Lower lobe of right lung (tissue), 2 donors: ENCODE results near the gene PCLO. TPM values are rescaled to one million over a fixed set of nuclear protein-coding genes. Genes with fewer than 3 reads are reported as not detected.

Experiments
- ATAC-seq, 2 donors: fragments of 200-7000 bp; cut with Tn5 transposase; one replicate each; pipeline ENCODE4 v1.9.1; 2020 to 2022; ENCODE audit warnings: mild to moderate bottlenecking in 2 of 2, moderate library complexity in 2 of 2
- DNase-seq: peaks from one replicate; pipeline ENCODE4 v3.0.0-alpha.2; 2020
- H3K27ac ChIP-seq: fragments of 200-600 bp; one replicate; pipeline ENCODE4 v1.8.0; 2022
- H3K27me3 ChIP-seq: fragments of 200-600 bp; one replicate; pipeline ENCODE4 v1.8.0; 2022; ENCODE audit warnings: low read depth
- H3K36me3 ChIP-seq: fragments of 200-600 bp; one replicate; pipeline ENCODE4 v1.8.0; 2022; ENCODE audit warnings: mild to moderate bottlenecking
- H3K4me1 ChIP-seq: fragments of 200-600 bp; one replicate; pipeline ENCODE4 v1.8.0; 2022
- H3K4me3 ChIP-seq: fragments of 200-600 bp; one replicate; pipeline ENCODE4 v1.8.0; 2022; ENCODE audit warnings: mild to moderate bottlenecking
- H3K9me3 ChIP-seq: fragments of 200-600 bp; one replicate; pipeline ENCODE4 v1.8.0; 2022
- CTCF ChIP-seq: fragments of 200-600 bp; IDR thresholded peaks from one replicate; pipeline ENCODE4 v1.8.0; 2022; ENCODE audit warnings: antibody characterized with exemption, mild to moderate bottlenecking
- intact Hi-C: fragments of 100-400 bp; cut with DNase I; formaldehyde crosslinking; loops from one replicate; pipeline ENCODE4 v1.11.0; 2022
- total RNA-seq: library from RNA; stranded (reverse); fragmentation: NEBNext Ultra II Directional; extraction: Animal tissue kit (Norgen Biotek cat#: 25700); gene quantifications from one replicate; pipeline ENCODE4 v1.2.1, GENCODE V29; 2021
- donor health status: DM: no; HTN: yes; CAD: no; lungs with severe emphysema.

PCLO gene
- total RNA-seq, 1 donor from 2014 or later, result 2.9 TPM

- Histone ChIP-seq H3K4me3 (no peak overlapping the region), H3K4me1 (no peaks in the 10 kb centered on the region), H3K27me3 (no peaks in the 10 kb centered on the region), H3K27ac (no peak overlapping the region), H3K36me3 (no peaks in the 10 kb centered on the region), H3K9me3 (no peaks in the 10 kb centered on the region)
- DNase-seq, result no peak
- intact Hi-C loops, result no loop called here
- no peak for TF ChIP-seq CTCF
- peak; percentile 25 to 65 for ATAC-seq
Observed at GRCh38 chr7:82964150-82964882, 198.4 kb downstream of the PCLO start.

- Histone ChIP-seq H3K27me3 (no peaks in the 10 kb centered on the region), H3K27ac (no peak overlapping the region), H3K9me3 (no peaks in the 10 kb centered on the region), H3K4me3 (no peak overlapping the region), H3K36me3 (no peaks in the 10 kb centered on the region), H3K4me1 (no peaks in the 10 kb centered on the region)
- no peak for ATAC-seq
- intact Hi-C loops, result no loop called here
- no peak for TF ChIP-seq CTCF
- no peak for DNase-seq
Observed at GRCh38 chr7:82961240-82961639, 201.4 kb downstream of the PCLO start.

GRCh38 chr7:82959528-82959927 lies 203.2 kb downstream of the PCLO start:
- intact Hi-C loops, result no loop called here
- H3K4me1 ChIP-seq, result no peaks in the 10 kb centered on the region
- TF ChIP-seq CTCF, result no peak
- DNase-seq (no peak), ATAC-seq (peak; percentile 34 to 42)
- no peaks in the 10 kb centered on the region for H3K9me3 ChIP-seq
- no peaks in the 10 kb centered on the region for H3K36me3 ChIP-seq
- no peak overlapping the region for H3K27ac ChIP-seq
- no peak overlapping the region for H3K4me3 ChIP-seq
- H3K27me3 ChIP-seq, result no peaks in the 10 kb centered on the region

GRCh38 chr7:82957521-82957920 lies 205.2 kb downstream of the PCLO start:
- no peak for TF ChIP-seq CTCF
- H3K27me3 ChIP-seq, result no peaks in the 10 kb centered on the region
- DNase-seq (no peak), ATAC-seq (no peak)
- no peak overlapping the region for H3K4me3 ChIP-seq
- H3K36me3 ChIP-seq, result no peaks in the 10 kb centered on the region
- no peaks in the 10 kb centered on the region for H3K4me1 ChIP-seq
- no peaks in the 10 kb centered on the region for H3K9me3 ChIP-seq
- intact Hi-C loops, result no loop called here
- H3K27ac ChIP-seq, result no peak overlapping the region

GRCh38 chr7:82953324-82954027 lies 209.2 kb downstream of the PCLO start:
- no peaks in the 10 kb centered on the region for H3K4me1 ChIP-seq
- DNase-seq, result no peak
- no peaks in the 10 kb centered on the region for H3K27me3 ChIP-seq
- intact Hi-C loops, result no loop called here
- no peak overlapping the region for H3K4me3 ChIP-seq
- no peaks in the 10 kb centered on the region for H3K36me3 ChIP-seq
- H3K9me3 ChIP-seq, result no peaks in the 10 kb centered on the region
- H3K27ac ChIP-seq, result no peak overlapping the region
- no peak for ATAC-seq
- no peak for TF ChIP-seq CTCF
